GM21576 (cell line): ENCODE data around the gene GNLY.

Experiments
- ATAC-seq: cut with Tn5 transposase; IDR thresholded peaks from one replicate; pipeline ENCODE4 v1.9.1; 2021; ENCODE audit warnings: mild to moderate bottlenecking, moderate library complexity; ENCODE audit not compliant: unreplicated experiment

The GNLY gene

GRCh38 chr2:85681776-85682175, 12.4 kb upstream of the GNLY start:
- no peak for ATAC-seq

DNA sequence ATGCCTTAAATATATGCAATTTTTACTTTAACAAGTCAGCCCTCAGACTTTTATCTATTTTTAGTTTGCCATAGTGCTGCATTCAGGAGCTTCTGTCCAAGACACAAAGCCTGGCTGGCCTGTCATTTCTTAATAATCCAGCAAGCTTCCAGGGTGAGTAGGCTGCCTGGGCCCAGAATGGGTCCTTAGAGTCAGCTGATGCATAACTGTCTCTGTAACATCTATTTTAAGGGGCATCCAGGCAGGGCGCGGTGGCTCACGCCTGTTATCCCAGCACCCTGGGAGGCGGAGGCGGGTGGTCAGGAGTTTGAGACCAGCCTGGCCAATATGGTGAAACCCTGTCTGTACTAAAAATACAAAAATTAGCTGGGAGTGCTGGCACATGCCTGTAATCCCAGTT, 11.8 kb upstream of the GNLY start:
- no peak for ATAC-seq

DNA sequence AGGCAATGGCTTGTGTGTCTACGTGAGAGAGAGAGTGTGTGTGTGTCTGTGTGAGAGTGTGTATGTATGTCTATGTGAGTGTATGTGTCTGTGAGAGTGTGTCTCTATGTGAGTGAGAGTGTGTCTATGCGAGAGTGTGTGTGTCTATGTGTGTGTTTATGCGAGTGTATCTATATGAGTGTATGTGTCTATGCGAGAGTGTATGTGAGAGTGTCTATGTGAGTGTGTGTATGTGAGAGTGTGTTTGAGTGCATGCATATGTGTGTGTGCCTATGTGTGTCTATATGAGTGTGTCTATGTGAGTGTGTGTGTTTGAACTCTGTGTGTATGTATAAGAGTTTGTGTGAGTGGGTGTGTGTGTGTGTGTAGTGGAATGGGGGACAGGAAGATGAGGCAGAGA, 9.8 kb upstream of the GNLY start:
- ATAC-seq, result no peak

DNA sequence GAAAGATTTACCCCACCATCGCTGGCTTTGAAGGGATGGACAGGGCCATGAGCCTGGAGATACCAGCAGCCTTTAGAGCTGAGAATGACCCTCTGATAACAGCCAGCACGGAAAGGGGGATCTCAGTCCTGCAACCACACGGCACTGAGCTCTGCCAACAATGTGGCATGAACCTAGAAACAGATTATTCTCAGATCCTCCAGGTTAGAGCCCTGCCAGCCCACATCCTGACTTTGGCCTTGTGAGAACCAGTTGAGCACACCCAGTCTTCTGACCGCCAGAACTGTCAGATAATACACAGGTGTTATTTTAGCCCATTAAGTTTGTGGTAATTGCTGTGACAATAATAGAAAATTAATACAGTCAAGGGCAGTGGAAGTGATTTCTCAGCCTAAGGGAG, 9.4 kb upstream of the GNLY start:
- ATAC-seq, result no peak

- ATAC-seq, result no peak
Observed at GRCh38 chr2:85690932-85691331, 3.2 kb upstream of the GNLY start.

DNA sequence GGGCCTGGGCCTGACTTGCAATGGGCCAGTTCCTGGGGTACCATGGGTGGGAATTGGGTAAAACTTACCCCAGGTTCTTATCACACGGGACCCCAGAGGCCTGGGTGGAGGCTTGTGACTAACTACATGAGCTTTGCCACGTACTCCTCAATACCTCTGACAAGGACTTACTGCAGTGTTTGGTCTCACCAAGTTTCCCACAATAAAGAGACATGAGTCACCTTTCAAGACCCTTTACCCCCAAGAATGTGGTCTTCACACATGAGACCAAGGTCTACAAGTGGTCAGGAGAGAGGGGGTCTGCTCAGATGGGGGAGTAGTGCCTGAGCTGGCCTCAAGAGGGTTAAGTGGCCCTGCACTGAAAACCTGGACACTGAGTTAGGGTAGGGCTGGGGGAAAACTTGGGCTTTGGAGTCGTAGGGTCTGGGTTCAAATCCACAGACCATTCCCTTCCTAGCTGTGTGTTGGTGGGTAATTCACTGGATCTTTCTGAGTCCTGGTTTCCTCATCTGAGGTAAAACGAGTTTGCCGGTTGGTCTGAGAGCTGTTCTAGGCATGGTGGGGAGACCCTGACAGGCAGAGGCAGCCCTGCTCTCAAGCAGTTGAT, 2.0 kb upstream of the GNLY start:
- ATAC-seq, result no peak

GRCh38 chr2:85695121-85695520, 963 bp downstream of the GNLY start:
- no peak for ATAC-seq

- ATAC-seq, result no peak
Observed at GRCh38 chr2:85695691-85696668, 1.8 kb downstream of the GNLY start.

- ATAC-seq, result no peak
Observed at GRCh38 chr2:85697096-85697495, 2.9 kb downstream of the GNLY start.

- ATAC-seq, result no peak
Observed at GRCh38 chr2:85697716-85698115, 3.6 kb downstream of the GNLY start.

- ATAC-seq, result no peak
Observed at GRCh38 chr2:85698184-85698879, 4.2 kb downstream of the GNLY start.

DNA sequence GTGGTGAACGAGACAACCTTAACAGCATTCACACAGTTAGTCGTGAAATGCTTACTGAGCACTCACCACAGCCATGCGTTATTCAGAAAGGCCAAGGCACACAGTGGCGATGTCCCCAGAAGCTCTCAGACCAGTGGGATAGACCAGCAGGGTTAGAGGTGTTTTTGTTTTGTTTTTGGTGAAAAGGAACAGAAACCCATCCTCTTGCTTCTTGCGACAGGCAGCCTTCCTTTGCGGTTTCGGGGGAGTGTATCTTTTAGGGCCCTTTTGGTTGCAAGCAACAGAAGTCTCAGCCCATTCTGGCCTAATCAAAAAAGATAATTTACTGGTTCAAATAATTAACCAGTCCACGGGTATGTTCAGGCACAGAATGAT, 4.7 kb downstream of the GNLY start:
- no peak for ATAC-seq

DNA sequence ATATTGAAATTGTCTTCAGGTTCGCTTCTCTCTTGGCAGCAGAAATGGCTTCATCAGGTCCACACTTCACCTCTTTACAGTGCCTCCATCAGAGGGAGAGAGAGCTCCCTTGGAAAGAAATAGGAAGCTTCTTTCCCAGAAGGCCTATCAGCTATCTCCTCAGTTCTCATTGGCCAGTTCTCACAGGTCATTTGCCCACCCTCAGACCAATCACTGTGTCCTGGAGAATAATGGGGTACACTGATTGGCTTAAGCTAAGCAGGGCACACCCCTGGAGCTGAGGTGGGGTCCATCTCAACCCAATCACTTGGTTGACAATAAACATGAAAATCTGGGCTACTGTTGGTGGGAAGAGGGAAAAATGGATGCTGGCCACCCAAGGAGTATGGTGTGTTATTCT, 5.2 kb downstream of the GNLY start:
- no peak for ATAC-seq

DNA sequence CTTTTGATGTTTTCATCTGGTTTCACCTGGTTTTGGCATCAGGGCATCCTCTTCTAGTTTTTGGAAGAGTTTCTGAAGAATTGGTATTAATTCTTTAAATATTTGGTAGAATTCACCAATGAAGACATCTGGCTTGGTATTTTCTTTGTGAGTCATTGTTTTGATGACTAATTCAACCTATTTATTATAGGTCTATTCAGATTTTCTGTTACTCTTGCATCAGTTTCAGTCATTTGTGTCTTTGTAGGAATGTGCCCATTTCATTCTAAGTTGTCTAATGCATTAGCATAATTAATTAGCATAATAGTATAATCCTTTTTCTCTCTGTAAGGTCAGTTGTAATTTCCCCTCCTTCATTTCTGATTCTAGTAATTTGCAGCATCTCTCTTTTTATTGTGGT, 8.0 kb downstream of the GNLY start:
- ATAC-seq, result no peak

- ATAC-seq, result no peak
Observed at GRCh38 chr2:85702800-85703199, 8.6 kb downstream of the GNLY start.

GRCh38 chr2:85703329-85703728, 9.2 kb downstream of the GNLY start:
- no peak for ATAC-seq

- no peak for ATAC-seq
Observed at GRCh38 chr2:85704038-85704437, 9.9 kb downstream of the GNLY start.

- ATAC-seq, result peak; percentile 64
Observed at GRCh38 chr2:85704800-85705679, 10.9 kb downstream of the GNLY start.

DNA sequence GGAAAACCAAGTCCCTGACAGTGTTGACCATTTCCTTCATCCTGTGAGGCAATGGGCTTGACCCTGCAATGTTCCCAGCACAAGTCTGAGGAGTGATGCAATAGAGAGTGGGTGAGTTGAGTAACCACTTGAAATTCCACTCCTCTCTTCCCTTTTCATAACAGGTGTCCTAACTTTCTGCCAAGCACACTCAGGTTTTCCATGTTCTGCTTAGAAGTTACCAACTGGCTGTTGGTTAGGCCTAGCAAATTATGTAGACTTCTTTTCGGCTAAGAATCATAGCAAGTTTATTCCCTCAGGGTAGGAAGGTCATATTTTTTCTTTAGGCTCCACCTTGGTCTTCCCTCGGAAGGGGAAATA, 11.5 kb downstream of the GNLY start:
- ATAC-seq, result no peak

DNA sequence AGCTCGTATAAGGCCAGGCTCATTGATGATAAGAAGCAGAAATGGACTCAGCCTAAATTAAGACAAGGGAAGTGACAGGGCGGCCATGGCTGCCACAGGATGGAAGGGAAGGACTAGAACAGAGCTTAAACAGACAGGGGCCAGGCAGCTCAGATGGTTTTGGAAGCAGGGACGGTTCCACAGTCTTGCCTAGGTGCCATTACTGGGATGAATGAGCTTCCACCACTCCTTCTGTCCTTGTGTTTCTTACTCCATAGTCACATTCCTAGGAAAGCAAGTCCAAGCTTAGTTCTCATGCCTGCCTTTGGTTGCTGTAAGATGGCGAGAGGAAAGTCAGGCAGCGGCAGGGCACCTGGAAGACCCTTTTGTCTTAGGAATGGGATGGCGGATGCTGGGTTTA, 11.9 kb downstream of the GNLY start:
- ATAC-seq, result no peak
